HFFc6 (cell line): ENCODE results near the gene APOC4. TPM values are rescaled to one million over a fixed set of nuclear protein-coding genes. Genes with fewer than 3 reads are reported as not detected.

Source experiments
- DNase-seq: peaks from one replicate; pipeline ENCODE4 v3.0.0-alpha.2; 2018
- H3K27ac Mint-ChIP-seq: 2 replicates; pipeline ENCODE4 v1.8.0; 2020; ENCODE audit warnings: mild to moderate bottlenecking, mixed read lengths
- H3K27me3 Mint-ChIP-seq: 2 replicates; pipeline ENCODE4 v1.8.0; 2021; ENCODE audit warnings: mild to moderate bottlenecking, moderate library complexity, mixed read lengths; ENCODE audit not compliant: insufficient read depth
- H3K36me3 Mint-ChIP-seq: 2 replicates; pipeline ENCODE4 v1.8.0; 2021; ENCODE audit warnings: low read depth, mixed read lengths
- H3K4me1 Mint-ChIP-seq: 2 replicates; pipeline ENCODE4 v1.8.0; 2020; ENCODE audit warnings: low read depth, mixed read lengths
- H3K4me3 Mint-ChIP-seq: 2 replicates; pipeline ENCODE4 v1.8.0; 2020; ENCODE audit warnings: mild to moderate bottlenecking, moderate library complexity, mixed read lengths
- H3K9me3 Mint-ChIP-seq: 2 replicates; pipeline ENCODE4 v1.8.0; 2020; ENCODE audit warnings: mild to moderate bottlenecking, mixed read lengths
- total RNA-seq, 6 experiments: library from RNA; stranded (reverse); fragmentation: NEBNext Ultra II Directional; extraction: Animal tissue kit (Norgen Biotek cat#: 25700); gene quantifications; 2 replicates in 1 of 6; 3 replicates in 5 of 6; pipeline ENCODE4 v1.2.3, GENCODE V29; 2021
- TF ChIP-seq, protein P1 (sequence below): fragments of 200-600 bp; sonication (generic); IDR thresholded peaks from 2 replicates; pipeline ENCODE4 v1.5.0; 2021; ENCODE audit warnings: antibody characterized with exemption, mild to moderate bottlenecking

The APOC4 gene
- total RNA-seq, 6 experiments from 2014 or later, result not detected

GRCh38 chr19:44897835-44898234, 44.2 kb upstream of the APOC4 start:
- peaks cover 25% of the 10 kb centered on the region for H3K36me3 Mint-ChIP-seq

DNA sequence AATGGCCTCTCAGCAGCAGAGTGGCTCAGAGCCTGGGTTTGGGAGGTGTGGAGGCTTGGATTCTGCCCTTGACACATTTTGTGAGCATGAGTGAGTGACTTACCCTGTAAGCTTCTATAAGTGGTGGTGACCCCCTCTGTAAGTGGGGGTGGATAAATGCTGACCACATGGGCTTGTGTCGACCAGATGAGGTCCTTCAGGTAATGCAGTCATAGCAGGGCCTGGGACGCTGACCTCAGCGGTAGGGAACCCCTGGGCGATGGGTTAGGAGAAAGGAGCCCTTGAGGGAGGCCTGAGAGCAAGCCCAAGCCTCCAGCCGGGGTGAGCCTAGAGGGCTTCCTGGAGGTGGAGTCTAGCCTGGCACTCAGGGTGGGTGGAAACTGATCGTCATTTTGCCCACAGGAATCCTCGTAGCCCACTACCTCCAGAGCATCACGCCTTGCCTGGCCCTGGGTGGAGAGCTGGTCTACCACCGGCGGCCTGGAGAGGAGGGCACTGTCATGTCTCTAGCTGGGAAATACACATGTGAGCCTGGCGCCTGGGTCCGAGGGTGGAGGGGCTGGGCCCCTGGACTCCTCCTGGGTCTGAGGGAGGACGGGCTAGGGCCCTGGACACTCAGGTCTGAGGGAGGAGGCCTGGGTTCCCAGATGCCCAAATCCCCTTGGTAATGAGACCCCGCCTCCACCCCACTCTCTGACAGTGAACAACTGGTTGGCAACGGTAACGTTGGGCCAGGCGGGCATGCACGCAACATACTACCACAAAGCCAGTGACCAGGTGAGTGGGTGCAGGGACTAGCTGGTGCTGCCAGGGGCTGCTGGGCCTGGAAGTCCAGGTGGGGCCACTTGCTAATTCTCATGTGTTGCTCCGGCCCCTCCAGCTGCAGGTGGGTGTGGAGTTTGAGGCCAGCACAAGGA, 41.5 kb upstream of the APOC4 start:
- TF ChIP-seq, protein P1, sequence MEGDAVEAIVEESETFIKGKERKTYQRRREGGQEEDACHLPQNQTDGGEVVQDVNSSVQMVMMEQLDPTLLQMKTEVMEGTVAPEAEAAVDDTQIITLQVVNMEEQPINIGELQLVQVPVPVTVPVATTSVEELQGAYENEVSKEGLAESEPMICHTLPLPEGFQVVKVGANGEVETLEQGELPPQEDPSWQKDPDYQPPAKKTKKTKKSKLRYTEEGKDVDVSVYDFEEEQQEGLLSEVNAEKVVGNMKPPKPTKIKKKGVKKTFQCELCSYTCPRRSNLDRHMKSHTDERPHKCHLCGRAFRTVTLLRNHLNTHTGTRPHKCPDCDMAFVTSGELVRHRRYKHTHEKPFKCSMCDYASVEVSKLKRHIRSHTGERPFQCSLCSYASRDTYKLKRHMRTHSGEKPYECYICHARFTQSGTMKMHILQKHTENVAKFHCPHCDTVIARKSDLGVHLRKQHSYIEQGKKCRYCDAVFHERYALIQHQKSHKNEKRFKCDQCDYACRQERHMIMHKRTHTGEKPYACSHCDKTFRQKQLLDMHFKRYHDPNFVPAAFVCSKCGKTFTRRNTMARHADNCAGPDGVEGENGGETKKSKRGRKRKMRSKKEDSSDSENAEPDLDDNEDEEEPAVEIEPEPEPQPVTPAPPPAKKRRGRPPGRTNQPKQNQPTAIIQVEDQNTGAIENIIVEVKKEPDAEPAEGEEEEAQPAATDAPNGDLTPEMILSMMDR, result no peak
- Mint-ChIP-seq H3K4me1 (no peaks in the 10 kb centered on the region), H3K9me3 (no peaks in the 10 kb centered on the region), H3K36me3 (peaks cover 15% of the 10 kb centered on the region), H3K27me3 (peaks cover 5% of the 10 kb centered on the region), H3K27ac (no peak overlapping the region), H3K4me3 (no peak overlapping the region)
- DNase-seq, result no peak

More at GRCh38 chr19:44897835-44898234, 44.2 kb upstream of the APOC4 start:
- H3K27ac Mint-ChIP-seq, result no peak overlapping the region
- no peak for DNase-seq
- peaks cover 3% of the 10 kb centered on the region; the same call in 1 of the 2 replicates for H3K27me3 Mint-ChIP-seq
- TF ChIP-seq, protein P1, result no peak
- H3K4me3 Mint-ChIP-seq, result no peak overlapping the region
- H3K9me3 Mint-ChIP-seq, result no peaks in the 10 kb centered on the region
- peaks cover 4% of the 10 kb centered on the region for H3K4me1 Mint-ChIP-seq

DNA sequence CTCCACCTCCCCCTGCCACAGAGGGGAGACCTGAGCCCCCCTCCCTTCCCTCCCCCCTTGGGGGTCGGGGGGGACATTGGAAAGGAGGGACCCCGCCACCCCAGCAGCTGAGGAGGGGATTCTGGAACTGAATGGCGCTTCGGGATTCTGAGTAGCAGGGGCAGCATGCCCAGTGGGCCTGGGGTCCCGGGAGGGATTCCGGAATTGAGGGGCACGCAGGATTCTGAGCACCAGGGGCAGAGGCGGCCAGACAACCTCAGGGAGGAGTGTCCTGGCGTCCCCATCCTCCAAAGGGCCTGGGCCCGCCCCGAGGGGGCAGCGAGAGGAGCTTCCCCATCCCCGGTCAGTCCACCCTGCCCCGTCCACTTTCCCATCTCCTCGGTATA, 38.8 kb upstream of the APOC4 start:
- DNase-seq, result no peak
- Mint-ChIP-seq H3K4me1 (peaks cover 7% of the 10 kb centered on the region; the same call in 1 of the 2 replicates), H3K36me3 (peaks cover 7% of the 10 kb centered on the region; the same call in 1 of the 2 replicates), H3K9me3 (no peaks in the 10 kb centered on the region), H3K27me3 (peaks cover 9% of the 10 kb centered on the region), H3K27ac (no peak overlapping the region), H3K4me3 (no peak overlapping the region)
- TF ChIP-seq, protein P1, result no peak

DNA sequence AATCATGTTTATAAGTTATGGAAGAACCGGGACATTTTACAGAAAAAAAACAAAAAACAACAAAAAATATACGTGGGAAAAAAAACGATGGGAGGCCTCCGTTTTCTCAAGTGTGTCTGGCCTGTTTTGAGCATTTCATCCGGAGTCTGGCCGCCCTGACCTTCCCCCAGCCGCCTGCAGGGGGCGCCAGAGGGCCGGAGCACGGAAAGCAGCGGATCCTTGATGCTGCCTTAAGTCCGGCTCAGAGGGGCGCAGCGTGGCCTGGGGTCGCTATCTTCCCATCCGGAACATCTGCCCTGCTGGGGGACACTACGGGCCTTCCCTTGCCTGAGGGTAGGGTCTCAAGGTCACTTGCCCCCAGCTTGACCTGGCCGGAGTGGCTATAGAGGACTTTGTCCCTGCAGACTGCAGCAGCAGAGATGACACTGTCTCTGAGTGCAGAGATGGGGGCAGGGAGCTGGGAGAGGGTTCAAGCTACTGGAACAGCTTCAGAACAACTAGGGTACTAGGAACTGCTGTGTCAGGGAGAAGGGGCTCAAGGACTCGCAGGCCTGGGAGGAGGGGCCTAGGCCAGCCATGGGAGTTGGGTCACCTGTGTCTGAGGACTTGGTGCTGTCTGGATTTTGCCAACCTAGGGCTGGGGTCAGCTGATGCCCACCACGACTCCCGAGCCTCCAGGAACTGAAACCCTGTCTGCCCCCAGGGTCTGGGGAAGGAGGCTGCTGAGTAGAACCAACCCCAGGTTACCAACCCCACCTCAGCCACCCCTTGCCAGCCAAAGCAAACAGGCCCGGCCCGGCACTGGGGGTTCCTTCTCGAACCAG, 38.2 kb upstream of the APOC4 start:
- Mint-ChIP-seq H3K4me1 (peaks cover 7% of the 10 kb centered on the region; the same call in 1 of the 2 replicates), H3K4me3 (no peak overlapping the region), H3K27ac (no peak overlapping the region), H3K9me3 (no peaks in the 10 kb centered on the region), H3K27me3 (peaks cover 9% of the 10 kb centered on the region), H3K36me3 (peaks cover 7% of the 10 kb centered on the region; the same call in 1 of the 2 replicates)
- peak; percentile 38 for DNase-seq
- TF ChIP-seq, protein P1, result peak; percentile 100

GRCh38 chr19:44904426-44904994, 37.5 kb upstream of the APOC4 start:
- no peak overlapping the region for H3K27ac Mint-ChIP-seq
- no peak for DNase-seq
- H3K27me3 Mint-ChIP-seq, result peaks cover 10% of the 10 kb centered on the region
- peaks cover 7% of the 10 kb centered on the region; the same call in 1 of the 2 replicates for H3K36me3 Mint-ChIP-seq
- H3K9me3 Mint-ChIP-seq, result no peaks in the 10 kb centered on the region
- TF ChIP-seq, protein P1, result peak; percentile 46
- H3K4me1 Mint-ChIP-seq, result peaks cover 7% of the 10 kb centered on the region; the same call in 1 of the 2 replicates
- no peak overlapping the region for H3K4me3 Mint-ChIP-seq
